Vein endothelial cell (primary cell): ENCODE measurements around the gene PLCB1. TPM values are rescaled to one million over a fixed set of nuclear protein-coding genes. Genes with fewer than 3 reads are reported as not detected.

Experiments used
- small RNA-seq: library from RNA; depleted of rRNA; stranded (forward); fragments of <200 nt; gene quantifications from one replicate; pipeline ENCODE3, GENCODE V24; 2012
- total RNA-seq: library from RNA; depleted of rRNA; stranded (reverse); fragments of >200 nt; gene quantifications from 2 replicates; pipeline ENCODE4 v1.2.3, GENCODE V29; 2012

PLCB1 gene
- 43.8 and 69.0 TPM in 2 replicates for total RNA-seq

GRCh38 chr20:8131598-8132483 lies at the start of gene PLCB1:
TSS of gene PLCB1 (plus strand) at chr20:8132266. CDS start at chr20:8132652, 386 bp downstream.

Small RNA genes lying within 50 kb of the gene (small RNA-seq; reads per million reads assigned to genes)
- not detected for gene AL445567.1
- gene RNU105B, result 0.29 reads per million, percentile 8 among the genes with 10 or more reads in this experiment

Other genes with a start within 250 kb of the PLCB1 start
- gene HAO1, start 191.8 kb upstream of the PLCB1 start, total RNA-seq, result not detected in 2 replicates
- 21.6 and 27.3 TPM in 2 replicates for gene TMX4, start 112.5 kb upstream of the PLCB1 start, total RNA-seq